HepG2 (cell line): ENCODE data around the gene CD248. TPM values are rescaled to one million over a fixed set of nuclear protein-coding genes. Genes with fewer than 3 reads are reported as not detected.

ENCODE experiments used
- ADNP ChIP-seq: sonication (generic); formaldehyde crosslinking; IDR thresholded peaks from 2 replicates; pipeline ENCODE4 v1.4.0; 2020; ENCODE audit warnings: missing genetic modification reagents
- CBX1 ChIP-seq: IDR thresholded peaks from one replicate; pipeline ENCODE4 v1.6.1; 2016; ENCODE audit warnings: antibody characterized with exemption, low read depth
- ERF ChIP-seq: IDR thresholded peaks from 2 replicates; pipeline ENCODE4 v1.6.1; 2018; ENCODE audit warnings: missing biosample characterization, missing genetic modification reagents
- FOXK2 ChIP-seq: fragments of 450-650 bp; IDR thresholded peaks from 2 replicates; pipeline ENCODE4 v1.6.1; 2016
- HNRNPUL1 ChIP-seq: fragments of 200-400 bp; formaldehyde crosslinking; IDR thresholded peaks from 2 replicates; pipeline ENCODE4 v1.6.1; 2017; ENCODE audit warnings: low read depth, mild to moderate bottlenecking, low read length, moderate library complexity
- RXRA ChIP-seq: sonication (generic); formaldehyde crosslinking; IDR thresholded peaks from 2 replicates; pipeline ENCODE4 v1.5.1; 2020; ENCODE audit warnings: missing genetic modification reagents
- TCF12 ChIP-seq, 2 experiments: fragments of 450-650 bp in 1 of 2; sonication (generic) in 1 of 2; formaldehyde crosslinking in 1 of 2; IDR thresholded peaks; 2 replicates each; pipeline versions ENCODE4 v1.6.1 to v1.8.0; 2017 to 2022; ENCODE audit warnings: antibody characterized with exemption in 1 of 2, mild to moderate bottlenecking in 1 of 2, missing genetic modification reagents in 1 of 2, moderate library complexity in 1 of 2
- TOPORS ChIP-seq: sonication (generic); formaldehyde crosslinking; IDR thresholded peaks from 2 replicates; pipeline ENCODE4 v1.8.0; 2023; ENCODE audit warnings: mild to moderate bottlenecking, missing genetic modification reagents
- ZEB1 ChIP-seq: IDR thresholded peaks from 2 replicates; pipeline ENCODE4 v1.6.1; 2012; ENCODE audit warnings: mild to moderate bottlenecking, low read depth, inconsistent platforms; ENCODE audit not compliant: insufficient replicate concordance
- ZNF441 ChIP-seq: sonication (generic); formaldehyde crosslinking; IDR thresholded peaks from 2 replicates; pipeline ENCODE4 v1.7.0; 2021; ENCODE audit warnings: missing genetic modification reagents, borderline replicate concordance
- ZNF605 ChIP-seq: sonication (generic); formaldehyde crosslinking; IDR thresholded peaks from 2 replicates; pipeline ENCODE4 v1.8.0; 2022; ENCODE audit warnings: mild to moderate bottlenecking, missing genetic modification reagents
- ZNF781 ChIP-seq: sonication (generic); formaldehyde crosslinking; IDR thresholded peaks from 2 replicates; pipeline ENCODE4 v1.5.1; 2020; ENCODE audit warnings: borderline replicate concordance, mild to moderate bottlenecking, missing genetic modification reagents; ENCODE audit errors: not compliant biosample characterization
- polyA plus RNA-seq, 8 experiments: library from polyadenylated mRNA; depleted of rRNA in 3 of 8; stranded (reverse) in 7 of 8; unstranded in 1 of 8; fragments of >200 nt; fragmentation: Illumina TruSeq in 4 of 8; extraction: Trizol in 4 of 8; gene quantifications; 2 replicates each; pipeline versions ENCODE4 v1.2.1 to v1.2.3, GENCODE V29; 2011 to 2016; ENCODE audit warnings: low read depth in 4 of 8, missing spikeins in 1 of 8, mixed read lengths in 1 of 8; ENCODE audit not compliant: insufficient read depth in 1 of 8
- total RNA-seq, 5 experiments: library from RNA; depleted of rRNA; stranded (reverse); fragments of >200 nt; fragmentation: Illumina TruSeq; extraction: Trizol; gene quantifications; 2 replicates each; pipeline ENCODE4 v1.2.3, GENCODE V29; 2016; ENCODE audit warnings: low read depth in 1 of 5
- TF ChIP-seq, protein P1 (sequence below): sonication (generic); formaldehyde crosslinking; IDR thresholded peaks from 2 replicates; pipeline ENCODE4 v1.4.0; 2020; ENCODE audit warnings: low read depth, missing genetic modification reagents
- TF ChIP-seq, protein P2 (sequence below): sonication (generic); formaldehyde crosslinking; IDR thresholded peaks from 2 replicates; pipeline ENCODE4 v1.4.0; 2020; ENCODE audit warnings: mild to moderate bottlenecking, missing genetic modification reagents
- TF ChIP-seq, protein P3 (sequence below), 2 experiments: fragments of 450-650 bp in 1 of 2; sonication (generic) in 1 of 2; formaldehyde crosslinking; IDR thresholded peaks; 2 replicates each; pipeline versions ENCODE4 v1.5.0 to v1.8.0; 2020 to 2022; ENCODE audit warnings: mild to moderate bottlenecking in 1 of 2, missing genetic modification reagents in 1 of 2
- TF ChIP-seq, protein P4 (sequence below): sonication (generic); formaldehyde crosslinking; IDR thresholded peaks from 2 replicates; pipeline ENCODE4 v1.4.0; 2020; ENCODE audit warnings: missing genetic modification reagents
- TF ChIP-seq, protein P5 (sequence below): sonication (generic); formaldehyde crosslinking; IDR thresholded peaks from 2 replicates; pipeline ENCODE4 v1.8.0; 2022; ENCODE audit warnings: mild to moderate bottlenecking, missing genetic modification reagents

Gene CD248
- total and polyA plus RNA-seq, 2 of the 13 experiments (the other 11 are each of a cell fraction or from before 2014, with no cell fraction given) = 0.25 to 0.35 TPM

DNA sequence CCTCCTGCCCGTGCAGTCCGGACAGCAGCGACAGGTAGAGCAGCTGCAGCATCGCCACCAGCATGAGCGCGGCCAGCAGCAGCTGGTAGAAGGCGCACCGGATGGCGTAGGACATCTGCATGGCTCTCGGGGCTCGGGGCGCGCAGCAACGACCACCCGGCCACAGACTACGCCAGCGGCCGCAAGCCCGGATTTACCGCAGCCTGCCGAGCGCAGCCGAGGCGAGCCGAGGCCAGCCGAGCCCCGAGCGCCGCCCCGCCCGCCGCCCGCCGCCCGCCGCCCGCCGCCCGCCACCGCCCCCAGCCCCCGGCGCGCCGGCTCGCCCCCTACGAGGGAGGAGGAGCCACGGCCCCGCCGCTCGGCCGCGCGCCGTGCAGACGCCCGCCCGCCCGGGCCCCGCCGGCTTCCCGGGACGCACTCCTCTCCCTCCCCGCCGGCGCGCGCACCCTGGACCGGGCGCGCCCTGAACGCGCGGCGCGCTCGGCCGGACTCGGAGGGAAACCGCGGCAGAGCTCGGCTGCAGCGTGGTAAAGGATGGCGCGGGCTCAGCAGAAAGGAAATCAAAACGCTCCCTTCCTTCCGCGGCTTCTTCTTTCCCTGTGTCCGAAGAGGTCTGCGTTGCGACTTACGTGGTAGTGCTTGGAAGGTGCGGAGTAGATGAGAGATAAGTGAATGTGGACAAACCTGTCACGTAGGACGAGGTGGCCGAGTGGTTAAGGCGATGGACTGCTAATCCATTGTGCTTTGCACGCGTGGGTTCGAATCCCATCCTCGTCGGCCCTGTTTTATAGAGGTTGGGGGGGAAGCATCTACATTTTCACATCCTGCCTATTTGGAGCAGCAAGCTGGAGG lies 30.8 kb upstream of the CD248 start, which contains the start of gene B4GAT1 (continued):
- TF ChIP-seq, protein P1, sequence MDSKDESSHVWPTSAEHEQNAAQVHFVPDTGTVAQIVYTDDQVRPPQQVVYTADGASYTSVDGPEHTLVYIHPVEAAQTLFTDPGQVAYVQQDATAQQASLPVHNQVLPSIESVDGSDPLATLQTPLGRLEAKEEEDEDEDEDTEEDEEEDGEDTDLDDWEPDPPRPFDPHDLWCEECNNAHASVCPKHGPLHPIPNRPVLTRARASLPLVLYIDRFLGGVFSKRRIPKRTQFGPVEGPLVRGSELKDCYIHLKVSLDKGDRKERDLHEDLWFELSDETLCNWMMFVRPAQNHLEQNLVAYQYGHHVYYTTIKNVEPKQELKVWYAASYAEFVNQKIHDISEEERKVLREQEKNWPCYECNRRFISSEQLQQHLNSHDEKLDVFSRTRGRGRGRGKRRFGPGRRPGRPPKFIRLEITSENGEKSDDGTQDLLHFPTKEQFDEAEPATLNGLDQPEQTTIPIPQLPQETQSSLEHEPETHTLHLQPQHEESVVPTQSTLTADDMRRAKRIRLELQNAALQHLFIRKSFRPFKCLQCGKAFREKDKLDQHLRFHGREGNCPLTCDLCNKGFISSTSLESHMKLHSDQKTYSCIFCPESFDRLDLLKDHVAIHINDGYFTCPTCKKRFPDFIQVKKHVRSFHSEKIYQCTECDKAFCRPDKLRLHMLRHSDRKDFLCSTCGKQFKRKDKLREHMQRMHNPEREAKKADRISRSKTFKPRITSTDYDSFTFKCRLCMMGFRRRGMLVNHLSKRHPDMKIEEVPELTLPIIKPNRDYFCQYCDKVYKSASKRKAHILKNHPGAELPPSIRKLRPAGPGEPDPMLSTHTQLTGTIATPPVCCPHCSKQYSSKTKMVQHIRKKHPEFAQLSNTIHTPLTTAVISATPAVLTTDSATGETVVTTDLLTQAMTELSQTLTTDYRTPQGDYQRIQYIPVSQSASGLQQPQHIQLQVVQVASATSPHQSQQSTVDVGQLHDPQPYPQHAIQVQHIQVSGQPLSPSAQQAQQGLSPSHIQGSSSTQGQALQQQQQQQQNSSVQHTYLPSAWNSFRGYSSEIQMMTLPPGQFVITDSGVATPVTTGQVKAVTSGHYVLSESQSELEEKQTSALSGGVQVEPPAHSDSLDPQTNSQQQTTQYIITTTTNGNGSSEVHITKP (CRISPR knock-in tag) = 0 out of 2 replicates have a peak, but pooled peaks have one; percentile 23
- TF ChIP-seq FOXK2 (no peak), ADNP (CRISPR knock-in tag) (no peak), HNRNPUL1 (no peak), TOPORS (CRISPR knock-in tag) (peak; percentile 32; the same call in 1 of the 2 replicates), CBX1 (no peak), ERF (CRISPR knock-in tag) (no peak), ZNF441 (CRISPR knock-in tag) (0 out of 2 replicates have a peak, but pooled peaks have one; percentile 20), RXRA (CRISPR knock-in tag) (peak; percentile 8; the same call in 1 of the 2 replicates), ZEB1 (no peak), ZNF781 (CRISPR knock-in tag) (no peak), TCF12 (IDR thresholded peaks at IDR 0.05) (no peak), TCF12 (CRISPR knock-in tag; IDR thresholded peaks at IDR 0.05) (peak; percentile 1; the same call in 1 of the 2 replicates), ZNF605 (CRISPR knock-in tag) (peak; percentile 74; the same call in 1 of the 2 replicates)
- TF ChIP-seq, protein P2, sequence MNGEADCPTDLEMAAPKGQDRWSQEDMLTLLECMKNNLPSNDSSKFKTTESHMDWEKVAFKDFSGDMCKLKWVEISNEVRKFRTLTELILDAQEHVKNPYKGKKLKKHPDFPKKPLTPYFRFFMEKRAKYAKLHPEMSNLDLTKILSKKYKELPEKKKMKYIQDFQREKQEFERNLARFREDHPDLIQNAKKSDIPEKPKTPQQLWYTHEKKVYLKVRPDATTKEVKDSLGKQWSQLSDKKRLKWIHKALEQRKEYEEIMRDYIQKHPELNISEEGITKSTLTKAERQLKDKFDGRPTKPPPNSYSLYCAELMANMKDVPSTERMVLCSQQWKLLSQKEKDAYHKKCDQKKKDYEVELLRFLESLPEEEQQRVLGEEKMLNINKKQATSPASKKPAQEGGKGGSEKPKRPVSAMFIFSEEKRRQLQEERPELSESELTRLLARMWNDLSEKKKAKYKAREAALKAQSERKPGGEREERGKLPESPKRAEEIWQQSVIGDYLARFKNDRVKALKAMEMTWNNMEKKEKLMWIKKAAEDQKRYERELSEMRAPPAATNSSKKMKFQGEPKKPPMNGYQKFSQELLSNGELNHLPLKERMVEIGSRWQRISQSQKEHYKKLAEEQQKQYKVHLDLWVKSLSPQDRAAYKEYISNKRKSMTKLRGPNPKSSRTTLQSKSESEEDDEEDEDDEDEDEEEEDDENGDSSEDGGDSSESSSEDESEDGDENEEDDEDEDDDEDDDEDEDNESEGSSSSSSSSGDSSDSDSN (CRISPR knock-in tag) = peak; percentile 17; the same call in 1 of the 2 replicates
- TF ChIP-seq, protein P3, sequence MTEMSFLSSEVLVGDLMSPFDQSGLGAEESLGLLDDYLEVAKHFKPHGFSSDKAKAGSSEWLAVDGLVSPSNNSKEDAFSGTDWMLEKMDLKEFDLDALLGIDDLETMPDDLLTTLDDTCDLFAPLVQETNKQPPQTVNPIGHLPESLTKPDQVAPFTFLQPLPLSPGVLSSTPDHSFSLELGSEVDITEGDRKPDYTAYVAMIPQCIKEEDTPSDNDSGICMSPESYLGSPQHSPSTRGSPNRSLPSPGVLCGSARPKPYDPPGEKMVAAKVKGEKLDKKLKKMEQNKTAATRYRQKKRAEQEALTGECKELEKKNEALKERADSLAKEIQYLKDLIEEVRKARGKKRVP (CRISPR knock-in tag; IDR thresholded peaks at IDR 0.05) = no peak
- TF ChIP-seq, protein P4, sequence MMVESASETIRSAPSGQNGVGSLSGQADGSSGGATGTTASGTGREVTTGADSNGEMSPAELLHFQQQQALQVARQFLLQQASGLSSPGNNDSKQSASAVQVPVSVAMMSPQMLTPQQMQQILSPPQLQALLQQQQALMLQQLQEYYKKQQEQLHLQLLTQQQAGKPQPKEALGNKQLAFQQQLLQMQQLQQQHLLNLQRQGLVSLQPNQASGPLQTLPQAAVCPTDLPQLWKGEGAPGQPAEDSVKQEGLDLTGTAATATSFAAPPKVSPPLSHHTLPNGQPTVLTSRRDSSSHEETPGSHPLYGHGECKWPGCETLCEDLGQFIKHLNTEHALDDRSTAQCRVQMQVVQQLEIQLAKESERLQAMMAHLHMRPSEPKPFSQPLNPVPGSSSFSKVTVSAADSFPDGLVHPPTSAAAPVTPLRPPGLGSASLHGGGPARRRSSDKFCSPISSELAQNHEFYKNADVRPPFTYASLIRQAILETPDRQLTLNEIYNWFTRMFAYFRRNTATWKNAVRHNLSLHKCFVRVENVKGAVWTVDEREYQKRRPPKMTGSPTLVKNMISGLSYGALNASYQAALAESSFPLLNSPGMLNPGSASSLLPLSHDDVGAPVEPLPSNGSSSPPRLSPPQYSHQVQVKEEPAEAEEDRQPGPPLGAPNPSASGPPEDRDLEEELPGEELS (CRISPR knock-in tag) = peak; percentile 28; the same call in 1 of the 2 replicates
- TF ChIP-seq, protein P5, sequence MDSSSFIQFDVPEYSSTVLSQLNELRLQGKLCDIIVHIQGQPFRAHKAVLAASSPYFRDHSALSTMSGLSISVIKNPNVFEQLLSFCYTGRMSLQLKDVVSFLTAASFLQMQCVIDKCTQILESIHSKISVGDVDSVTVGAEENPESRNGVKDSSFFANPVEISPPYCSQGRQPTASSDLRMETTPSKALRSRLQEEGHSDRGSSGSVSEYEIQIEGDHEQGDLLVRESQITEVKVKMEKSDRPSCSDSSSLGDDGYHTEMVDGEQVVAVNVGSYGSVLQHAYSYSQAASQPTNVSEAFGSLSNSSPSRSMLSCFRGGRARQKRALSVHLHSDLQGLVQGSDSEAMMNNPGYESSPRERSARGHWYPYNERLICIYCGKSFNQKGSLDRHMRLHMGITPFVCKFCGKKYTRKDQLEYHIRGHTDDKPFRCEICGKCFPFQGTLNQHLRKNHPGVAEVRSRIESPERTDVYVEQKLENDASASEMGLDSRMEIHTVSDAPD = no peak
